ENCODE measurements around the gene USP54. TPM values are rescaled to one million over a fixed set of nuclear protein-coding genes. Genes with fewer than 3 reads are reported as not detected.

Gene USP54
- total and polyA plus RNA-seq, 2 donors (not counting 1 experiment from before 2014, with no cell fraction given), result 2.3 to 12.9 TPM

GRCh38 chr10:73522263-73522662, 68.9 kb downstream of the USP54 start:
- no peak overlapping the region for H3K27ac Mint-ChIP-seq
- no peak for ATAC-seq (ENCODE audit: low read depth)
- Histone ChIP-seq H3K79me2 (ENCODE audit: control insufficient read depth, insufficient read depth, low read length) (no peaks in the 10 kb centered on the region), H3K27me3 (replicated peaks in 1 of 4; ENCODE audit: control extremely low read depth in 1 of 4, control insufficient read depth in 3 of 4, insufficient read depth in 4 of 4, low read length in 3 of 4) (no peaks in the 10 kb centered on the region), H3K4me1 (ENCODE audit: control insufficient read depth in 2 of 2, insufficient read depth in 2 of 2, low read length in 2 of 2) (no peaks in the 10 kb centered on the region), H3K9ac (ENCODE audit: low read length) (no peak overlapping the region), H3K36me3 (replicated peaks in 1 of 2; ENCODE audit: control extremely low read depth in 1 of 2, control insufficient read depth in 1 of 2, extremely low read depth in 1 of 2, insufficient read depth in 2 of 2, low read length in 1 of 2) (peaks cover 0 to 2% of the 10 kb centered on the region in 2 experiments), H3K9me3 (ENCODE audit: control extremely low read depth in 1 of 3, control insufficient read depth in 2 of 3, insufficient read depth in 1 of 3, low read length in 2 of 3) (no peaks in the 10 kb centered on the region), H4K20me1 (ENCODE audit: control insufficient read depth, insufficient read depth, low read length, poor library complexity, severe bottlenecking) (no peaks in the 10 kb centered on the region), H3K4me2 (replicated peaks; ENCODE audit: low read depth, low read length, poor library complexity, severe bottlenecking) (no peak overlapping the region), H3K4me3 (ENCODE audit: control extremely low read depth in 1 of 5, extremely low read depth in 1 of 5, insufficient read depth in 1 of 5, low read depth in 2 of 5, low read length in 4 of 5) (no peak overlapping the region), H2AFZ (ENCODE audit: insufficient read depth, low read depth, low read length, poor library complexity, severe bottlenecking) (no peak overlapping the region), H3K27ac (ENCODE audit: low read length in 2 of 2) (no peak overlapping the region)
- no peaks in the 10 kb centered on the region for H3K9me3 Mint-ChIP-seq (ENCODE audit: insufficient read depth)
- ChIA-PET CTCF (interaction anchor here (1.2 kb wide), 1 partner anchor 122 kb away, joined by 7 read pairs; no protein-coding TSS in a partner anchor), POLR2A (no interaction called here)
- H3K27me3 Mint-ChIP-seq, result no peaks in the 10 kb centered on the region
- no peak overlapping the region for H3K4me3 Mint-ChIP-seq
- intact Hi-C loops (cut with micrococcal nuclease), result no loop called here
- no CpG with 5 or more reads among the region's 1 CpG for WGBS (ENCODE audit: insufficient coverage)
- H3K4me1 Mint-ChIP-seq, result no peaks in the 10 kb centered on the region
- TF ChIP-seq EZH2 (IDR thresholded peaks at IDR 0.05; ENCODE audit: borderline replicate concordance, insufficient read depth, low read depth, low read length, poor library complexity, severe bottlenecking) (no peak), CTCF (IDR thresholded peaks at IDR 0.05) (no peak)
- DNase-seq, result no peak

GRCh38 chr10:73519336-73519735, 71.8 kb downstream of the USP54 start:
- Histone ChIP-seq H3K79me2 (ENCODE audit: control insufficient read depth, insufficient read depth, low read length) (no peaks in the 10 kb centered on the region), H3K27me3 (replicated peaks in 1 of 4; ENCODE audit: control extremely low read depth in 1 of 4, control insufficient read depth in 3 of 4, insufficient read depth in 4 of 4, low read length in 3 of 4) (no peaks in the 10 kb centered on the region), H4K20me1 (ENCODE audit: control insufficient read depth, insufficient read depth, low read length, poor library complexity, severe bottlenecking) (no peaks in the 10 kb centered on the region), H3K4me2 (replicated peaks; ENCODE audit: low read depth, low read length, poor library complexity, severe bottlenecking) (no peak overlapping the region), H3K9me3 (ENCODE audit: control extremely low read depth in 1 of 3, control insufficient read depth in 2 of 3, insufficient read depth in 1 of 3, low read length in 2 of 3) (no peaks in the 10 kb centered on the region), H3K27ac (ENCODE audit: low read length in 2 of 2) (no peak overlapping the region), H3K4me3 (ENCODE audit: control extremely low read depth in 1 of 5, extremely low read depth in 1 of 5, insufficient read depth in 1 of 5, low read depth in 2 of 5, low read length in 4 of 5) (no peak overlapping the region), H3K9ac (ENCODE audit: low read length) (no peak overlapping the region), H3K4me1 (ENCODE audit: control insufficient read depth in 2 of 2, insufficient read depth in 2 of 2, low read length in 2 of 2) (no peaks in the 10 kb centered on the region), H3K36me3 (replicated peaks in 1 of 2; ENCODE audit: control extremely low read depth in 1 of 2, control insufficient read depth in 1 of 2, extremely low read depth in 1 of 2, insufficient read depth in 2 of 2, low read length in 1 of 2) (peaks cover 0 to 2% of the 10 kb centered on the region in 2 experiments), H2AFZ (ENCODE audit: insufficient read depth, low read depth, low read length, poor library complexity, severe bottlenecking) (no peak overlapping the region)
- ChIA-PET CTCF (interaction anchor here (0.7 to 1.1 kb wide), 3 partner anchors 11 to 134 kb away, joined by 3 to 5 read pairs (median 3); no protein-coding TSS in a partner anchor), POLR2A (no interaction called here)
- intact Hi-C loops (cut with micrococcal nuclease), result no loop called here
- H3K27me3 Mint-ChIP-seq, result no peaks in the 10 kb centered on the region
- H3K4me1 Mint-ChIP-seq, result no peaks in the 10 kb centered on the region
- WGBS (ENCODE audit: insufficient coverage), result no CpG with 5 or more reads among the region's 3 CpGs
- H3K9me3 Mint-ChIP-seq (ENCODE audit: insufficient read depth), result no peaks in the 10 kb centered on the region
- DNase-seq, result no peak
- no peak for ATAC-seq (ENCODE audit: low read depth)
- no peak for TF ChIP-seq EZH2 (IDR thresholded peaks at IDR 0.05; ENCODE audit: borderline replicate concordance, insufficient read depth, low read depth, low read length, poor library complexity, severe bottlenecking)
- no peak overlapping the region for H3K27ac Mint-ChIP-seq
- H3K4me3 Mint-ChIP-seq, result no peak overlapping the region

Measured in B cell (primary cell).